Stimulated activated CD4-positive, alpha-beta T cell treated with anti-CD3 and anti-CD28 coated beads, Interleukin-1b, Interleukin-23, amount 100 ng/mL, for 24 hours (primary cell): ENCODE measurements around the gene ZFR2.
A peak's percentile ranks its signal among the peaks of the same experiment; 100 is the strongest.

ENCODE experiments used
- DNase-seq, 4 experiments: peaks; one replicate each; pipeline ENCODE4 v3.0.0-alpha.2; 2020; ENCODE audit warnings: low read depth in 4 of 4, low spot score in 1 of 4

ZFR2 gene

DNA sequence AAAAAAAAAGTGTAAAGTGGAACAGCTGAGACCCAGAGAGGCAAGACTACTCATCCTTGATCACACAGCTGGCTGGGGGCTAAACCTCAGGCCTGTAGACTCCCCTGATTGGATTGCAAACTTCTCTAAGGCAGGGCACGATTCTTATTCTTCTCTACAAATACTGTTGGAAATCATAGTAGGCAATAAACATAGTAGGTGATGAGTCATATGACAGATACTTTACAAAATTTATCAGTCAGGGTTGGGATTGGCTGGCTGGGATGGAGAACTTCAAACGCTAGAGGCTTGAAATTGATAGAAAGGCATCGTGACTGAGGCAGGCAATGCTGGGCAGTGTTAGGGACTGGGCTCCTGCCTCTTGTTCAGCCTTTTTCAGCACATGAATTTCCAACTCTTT, 76.7 kb downstream of the ZFR2 start:
- no peak for DNase-seq

DNA sequence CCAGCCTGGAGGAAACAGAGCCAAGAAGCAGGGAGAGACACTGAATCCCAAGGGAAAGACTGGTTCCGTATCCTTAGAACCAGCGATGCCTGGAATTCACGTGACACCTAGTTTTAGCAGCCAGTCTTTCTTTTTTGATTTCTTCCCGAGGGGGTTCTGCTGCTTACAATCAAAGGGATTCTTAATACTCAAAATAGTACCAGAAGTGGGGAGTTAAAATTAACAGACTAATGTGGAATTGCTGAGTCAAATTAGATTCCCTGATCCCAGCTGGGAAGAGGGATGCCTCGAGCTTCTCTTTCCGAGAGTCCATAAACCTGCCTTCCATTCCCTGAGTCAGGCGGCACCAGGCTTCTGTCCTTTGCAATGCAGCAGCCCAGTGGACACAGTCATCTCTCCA, 77.9 kb downstream of the ZFR2 start:
- DNase-seq = no peak

DNA sequence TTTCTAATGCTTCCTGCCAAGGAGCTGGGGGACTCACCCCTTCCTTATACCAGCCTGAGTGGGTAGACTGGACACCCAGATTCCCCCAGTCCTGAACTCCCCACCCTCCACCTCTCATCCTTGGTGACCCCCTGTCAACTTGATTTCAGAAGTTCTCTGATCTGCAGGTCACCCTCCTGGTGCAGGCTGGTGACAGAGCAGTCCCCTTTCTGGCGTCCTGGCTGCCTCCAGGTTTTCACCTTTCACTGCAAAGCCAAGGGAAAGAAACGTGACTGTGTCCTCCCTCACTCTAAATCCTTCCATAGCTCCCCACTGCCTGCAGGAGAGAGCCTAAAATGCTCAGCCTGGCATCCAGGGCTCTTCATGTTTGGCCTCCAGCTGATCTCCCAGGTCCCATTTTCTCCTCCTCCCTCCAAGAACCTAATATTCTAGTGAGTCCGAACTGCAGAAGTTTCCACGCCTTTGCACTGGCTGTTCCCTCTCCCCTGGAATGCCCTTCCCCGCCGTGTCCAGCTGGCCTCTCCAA, 78.6 kb downstream of the ZFR2 start:
- no peak for DNase-seq

DNA sequence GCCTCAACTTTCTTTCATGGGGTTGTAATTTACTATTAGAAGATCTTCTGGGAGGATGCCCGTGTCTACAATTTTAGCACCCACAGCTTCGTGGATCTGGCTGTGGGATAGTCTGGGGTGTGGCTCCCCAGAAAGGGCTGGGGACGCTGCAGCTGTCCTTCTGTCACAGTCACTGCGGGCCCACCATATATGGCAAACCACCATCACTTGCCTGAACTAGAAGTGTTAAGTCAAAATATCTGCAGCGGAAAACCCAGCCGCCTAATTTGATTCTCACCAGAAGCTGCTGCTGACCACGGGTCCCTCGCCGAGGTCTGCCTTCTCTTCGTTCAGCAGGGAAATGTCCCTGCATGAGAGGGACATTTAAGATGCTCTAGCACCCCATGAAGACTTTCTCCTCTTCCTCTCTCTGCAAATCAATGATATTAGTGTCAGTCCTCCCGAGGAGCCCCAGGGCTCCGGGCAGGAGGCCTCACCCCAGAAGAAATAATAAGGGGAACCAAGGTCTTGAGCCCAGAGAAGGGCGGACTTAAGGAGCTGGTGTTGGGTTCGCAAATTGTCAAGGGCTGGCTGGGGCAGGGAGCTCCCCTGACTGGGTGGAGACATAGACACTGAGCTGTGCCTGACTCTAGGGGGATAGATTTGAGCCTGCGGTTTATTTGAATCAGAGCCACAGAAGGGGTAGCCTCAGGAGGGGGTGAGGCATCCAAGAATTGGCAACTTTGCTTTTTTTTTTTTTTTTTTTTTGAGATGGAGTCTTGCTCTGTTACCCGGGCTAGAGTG, 79.7 kb downstream of the ZFR2 start:
- DNase-seq = no peak

DNA sequence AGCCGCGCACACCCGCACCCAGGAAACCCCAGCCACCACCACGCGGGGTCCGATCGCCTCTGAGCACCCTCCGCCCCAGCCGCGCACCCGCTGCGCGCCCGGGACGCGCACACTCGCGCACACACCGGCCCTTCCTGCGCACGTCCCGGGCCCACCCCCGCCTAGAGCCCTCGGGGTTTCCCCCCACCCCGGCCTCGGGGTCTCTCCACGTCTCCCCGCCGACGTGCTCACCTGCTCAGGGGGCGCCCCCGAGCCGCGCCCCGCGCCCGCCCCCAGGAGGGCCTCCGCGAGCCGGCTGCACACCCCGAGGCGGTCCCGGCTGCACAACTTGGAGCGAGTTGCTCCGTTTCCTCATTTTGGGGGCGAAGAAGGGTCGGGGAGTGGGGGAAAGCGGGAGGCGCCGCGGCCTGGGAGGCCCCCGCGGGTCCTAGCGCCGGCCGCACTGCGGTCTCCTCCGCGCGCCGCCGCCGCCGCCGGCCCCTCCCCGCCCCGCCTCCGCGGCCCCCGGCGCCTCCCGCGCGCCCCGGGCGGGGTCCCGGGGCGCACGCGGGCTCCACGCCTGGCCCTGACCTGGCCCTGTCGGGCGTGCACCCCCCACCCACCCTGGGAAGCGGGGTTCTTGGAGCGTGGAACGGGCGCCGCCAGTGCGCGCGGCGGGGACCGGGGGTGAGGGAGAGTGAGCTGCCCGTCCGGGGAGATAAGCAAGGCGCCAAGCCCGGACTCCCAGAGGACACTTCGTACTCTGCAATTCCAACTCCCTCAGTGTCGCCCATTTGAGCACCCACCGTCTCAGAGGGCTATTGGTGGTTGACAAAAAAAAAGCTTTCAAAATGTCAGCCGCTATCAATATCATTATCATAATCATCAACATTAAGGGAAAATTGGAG, 82.7 kb downstream of the ZFR2 start, which contains the start of gene MATK:
MATK (minus strand) TSS at position 444 of the 887 bp plus-strand sequence. CDS start 1,246 bp downstream, outside the sequence.
- peak in 1 of 4 experiments; percentile 25 for DNase-seq

DNA sequence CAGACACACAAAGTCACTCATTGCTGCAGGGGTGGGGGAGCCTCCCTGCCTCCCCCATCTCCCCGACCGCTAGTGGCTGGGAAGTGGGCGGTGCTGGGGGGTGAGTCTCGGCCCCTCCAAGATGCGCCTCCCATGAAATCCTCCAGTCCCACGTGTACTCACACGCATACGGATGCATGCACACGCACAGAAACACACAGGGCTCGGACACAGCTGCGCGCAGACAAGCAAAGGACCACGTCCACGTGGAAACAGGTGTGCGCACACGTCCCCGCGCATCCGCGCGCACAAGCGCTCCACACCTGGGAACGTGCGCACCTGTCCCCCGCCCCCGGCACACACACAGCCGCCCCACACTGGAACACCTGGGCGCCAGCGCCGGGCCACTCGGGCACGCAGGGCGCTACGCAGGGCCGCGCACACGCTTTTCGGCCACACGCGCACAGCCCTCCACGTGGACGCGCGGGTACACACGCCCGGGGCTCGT, 83.3 kb downstream of the ZFR2 start:
- peak in 2 of 4 experiments; percentile 18 to 26 for DNase-seq

DNA sequence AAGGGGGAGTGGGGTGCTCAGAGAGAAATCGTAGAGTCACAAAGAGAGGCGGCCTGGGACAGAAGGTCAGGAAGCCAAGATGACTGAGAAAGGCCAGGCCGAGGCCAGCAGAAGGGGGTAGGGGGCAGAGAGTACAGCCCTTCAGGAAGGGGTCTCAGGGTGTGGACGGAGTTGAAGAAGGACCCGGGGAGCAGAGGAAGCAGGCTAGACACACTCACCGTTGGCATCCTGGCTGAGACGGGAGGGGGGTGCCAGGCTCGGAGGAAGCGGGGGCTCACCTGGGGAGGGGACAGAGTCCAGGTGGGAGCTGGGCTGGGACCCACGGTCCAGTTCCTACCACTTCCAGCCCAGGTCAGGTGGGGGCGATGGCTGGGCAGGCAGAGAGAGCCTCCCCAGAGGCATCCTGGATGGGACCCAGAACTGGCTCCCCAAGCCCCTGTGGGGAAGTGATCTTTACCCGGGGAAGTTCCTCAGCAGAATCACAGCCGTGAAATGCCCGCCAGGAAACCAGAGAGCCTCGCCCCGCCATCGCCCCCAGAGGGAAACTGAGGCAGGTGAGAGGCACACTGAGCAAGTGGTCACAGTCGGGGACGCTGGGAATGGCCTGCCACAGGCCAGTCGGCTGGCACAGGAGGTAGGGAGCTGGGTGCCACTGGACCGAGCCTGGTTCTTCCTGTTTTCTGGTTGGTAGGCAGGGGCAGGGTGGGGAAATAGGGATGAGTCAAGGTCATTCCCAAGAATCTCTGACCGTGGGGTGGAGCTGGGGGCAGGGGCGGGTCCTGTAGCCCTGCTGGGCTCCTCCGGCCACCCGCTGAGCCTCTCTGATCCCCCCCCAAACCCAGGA, 84.0 kb downstream of the ZFR2 start:
- DNase-seq = no peak

DNA sequence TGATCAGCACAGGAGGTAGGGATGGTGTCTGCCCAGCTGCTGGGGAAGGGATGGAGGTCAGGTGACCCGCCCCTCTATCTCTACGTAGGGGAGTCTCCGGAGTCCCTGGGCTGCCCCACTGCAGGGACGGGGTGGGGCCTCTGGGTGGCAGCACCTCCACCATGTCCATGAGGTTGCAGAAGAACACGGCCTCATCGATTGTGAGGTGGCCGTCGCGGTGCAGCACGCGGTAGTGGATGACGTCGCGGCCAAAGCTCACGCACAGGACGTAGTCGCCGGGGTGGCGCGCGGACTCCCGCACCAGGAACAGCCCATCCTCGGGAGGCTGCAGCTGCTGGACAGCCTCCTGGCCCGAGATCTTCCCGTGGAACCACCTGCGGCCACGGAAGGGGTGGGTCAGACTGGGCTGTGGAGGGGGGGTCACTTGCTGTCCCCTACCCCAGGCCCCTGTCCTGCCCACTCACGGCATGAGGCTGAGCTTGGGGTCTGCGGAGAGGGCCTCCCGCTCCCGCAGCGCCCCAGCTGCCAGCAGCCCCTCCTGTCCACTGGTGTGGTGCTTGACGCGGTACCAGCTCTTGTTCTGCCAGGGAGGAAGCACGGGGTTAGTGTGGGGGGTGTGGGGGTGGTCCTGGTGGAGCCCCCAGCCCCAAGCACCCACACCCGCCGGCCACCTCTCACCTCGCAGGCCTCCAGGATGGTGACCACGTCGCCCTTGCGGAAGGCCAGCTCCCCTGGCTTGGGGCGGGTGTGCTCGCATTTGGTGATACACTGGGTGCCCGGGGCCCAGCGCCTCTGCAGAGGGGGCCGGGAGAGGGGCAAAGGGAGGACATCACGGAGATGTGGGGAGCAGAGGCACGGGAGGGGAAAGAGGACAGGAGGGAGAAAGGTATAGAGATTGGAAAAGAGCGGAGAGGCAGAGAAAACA, 84.9 kb downstream of the ZFR2 start:
- DNase-seq = peak in 2 of 4 experiments; percentile 15 to 29

DNA sequence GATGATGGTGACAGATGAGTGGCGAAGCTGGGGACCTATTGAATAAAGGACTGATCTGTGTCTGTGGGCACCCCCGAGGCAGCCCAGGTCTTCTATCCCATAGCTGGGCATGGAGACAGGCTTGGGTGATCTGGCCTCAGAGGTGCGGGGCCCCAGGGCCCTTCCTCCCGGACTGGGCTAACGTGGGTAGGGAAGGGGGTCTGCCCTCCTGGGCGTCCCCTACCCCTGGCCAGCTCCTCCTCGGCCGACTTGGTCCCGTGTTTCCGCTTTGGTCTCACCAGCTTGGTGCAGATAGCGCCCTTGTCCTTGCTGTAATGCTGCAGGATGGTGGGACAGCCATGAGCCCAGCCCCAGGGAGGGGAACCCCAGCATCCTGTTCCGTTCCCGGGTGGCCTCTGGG, 85.9 kb downstream of the ZFR2 start:
- no peak for DNase-seq

DNA sequence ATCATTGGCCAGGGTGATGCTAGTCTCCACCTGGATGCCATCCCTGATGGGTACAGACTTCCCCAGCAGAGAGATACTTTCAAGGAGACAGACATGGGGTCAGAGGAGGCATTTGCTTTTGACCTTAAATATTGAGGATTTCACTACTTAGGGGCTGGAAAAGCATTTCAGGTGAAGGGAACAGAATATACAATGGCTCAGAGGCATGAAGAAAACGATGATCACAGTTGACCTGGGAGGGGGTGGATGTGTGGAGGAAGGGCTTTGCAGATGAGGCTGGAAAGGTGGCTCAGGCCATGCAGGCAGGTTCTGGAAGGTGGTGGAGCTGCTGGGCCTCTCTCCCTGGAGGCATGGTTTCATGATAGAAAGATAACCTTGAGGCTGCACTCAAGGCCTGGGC, 86.5 kb downstream of the ZFR2 start:
- no peak for DNase-seq

DNA sequence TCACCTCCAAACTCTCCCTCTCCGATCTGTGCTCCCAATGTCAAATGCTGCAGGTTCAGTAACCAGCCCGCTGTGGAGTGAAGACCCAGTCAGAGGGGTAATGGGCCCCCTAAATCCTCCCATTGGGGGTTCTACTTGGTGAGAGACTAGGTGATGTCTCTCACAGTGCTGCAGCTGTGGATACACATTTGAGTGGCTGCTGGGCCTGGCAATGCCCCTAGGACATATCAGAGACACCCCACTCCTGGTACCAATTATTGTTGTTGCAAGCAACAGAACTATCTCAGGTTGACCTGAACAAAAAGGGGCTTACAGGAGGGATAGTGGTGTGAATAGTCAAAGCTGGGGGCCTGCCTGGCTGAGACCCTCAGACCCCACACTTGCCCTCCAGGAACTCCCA, 87.2 kb downstream of the ZFR2 start:
- no peak for DNase-seq

DNA sequence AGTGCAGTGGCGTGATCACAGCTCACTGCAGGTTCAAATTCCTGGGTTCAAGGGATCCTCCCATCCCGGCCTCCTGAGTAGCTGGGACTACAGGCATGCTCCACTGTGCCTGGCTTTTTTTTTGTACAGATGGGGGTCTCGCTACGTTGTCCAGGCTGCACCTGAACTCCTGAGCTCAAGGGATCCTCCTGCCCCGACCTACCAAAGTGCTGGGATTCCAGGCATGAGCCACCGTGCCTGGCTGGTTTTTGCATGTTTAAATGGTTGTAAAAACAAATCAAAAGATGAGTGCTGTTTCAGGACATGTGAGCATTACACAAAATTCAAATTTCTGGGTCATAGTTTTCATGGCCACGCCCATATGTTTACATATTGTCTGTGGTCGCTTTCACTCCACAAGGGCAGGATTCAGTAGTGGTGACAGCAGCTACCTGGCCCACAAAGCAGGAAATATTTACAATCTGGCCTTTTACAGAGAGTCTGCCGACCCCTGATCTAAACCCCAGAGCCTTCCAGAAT, 88.0 kb downstream of the ZFR2 start:
- no peak for DNase-seq

DNA sequence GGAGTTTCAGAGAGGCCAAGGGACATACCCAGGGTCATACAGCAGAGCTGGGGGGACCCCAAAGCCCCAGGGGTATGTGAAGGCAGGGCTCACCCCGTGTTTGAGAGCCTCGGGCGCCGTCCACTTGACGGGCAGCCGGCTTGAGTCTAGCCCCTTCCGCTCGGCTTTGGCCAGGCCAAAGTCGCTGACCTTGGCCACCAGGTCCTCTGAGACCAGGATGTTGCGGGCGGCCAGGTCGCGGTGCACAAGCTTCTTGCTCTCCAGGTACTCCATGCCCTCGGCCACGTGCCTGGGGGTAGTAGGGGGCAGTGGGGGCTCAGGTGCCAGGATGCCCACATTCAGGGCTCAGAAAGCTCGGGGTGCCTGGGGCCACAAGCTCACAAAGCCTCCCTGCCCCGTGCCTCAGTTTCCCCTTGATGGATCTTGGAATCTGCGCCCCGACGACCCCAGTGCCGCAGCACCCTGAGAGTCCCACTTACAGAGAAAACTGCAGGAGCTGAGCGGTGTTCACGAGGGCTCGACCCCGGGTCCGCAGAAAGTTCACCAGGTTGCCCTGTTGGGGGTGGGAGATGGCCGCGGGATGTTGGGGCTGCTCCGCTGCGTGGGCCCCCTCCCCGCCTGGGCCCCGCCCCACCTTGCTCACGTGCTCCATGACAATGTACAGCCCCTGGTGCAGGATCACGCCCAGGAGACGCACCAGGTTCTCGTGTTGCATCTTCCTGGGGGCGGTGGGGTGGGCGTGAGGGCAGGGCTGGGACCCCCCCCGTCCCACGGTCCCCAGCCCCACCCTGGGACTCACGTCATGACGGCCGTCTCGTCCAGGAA, 89.7 kb downstream of the ZFR2 start:
- DNase-seq = no peak

DNA sequence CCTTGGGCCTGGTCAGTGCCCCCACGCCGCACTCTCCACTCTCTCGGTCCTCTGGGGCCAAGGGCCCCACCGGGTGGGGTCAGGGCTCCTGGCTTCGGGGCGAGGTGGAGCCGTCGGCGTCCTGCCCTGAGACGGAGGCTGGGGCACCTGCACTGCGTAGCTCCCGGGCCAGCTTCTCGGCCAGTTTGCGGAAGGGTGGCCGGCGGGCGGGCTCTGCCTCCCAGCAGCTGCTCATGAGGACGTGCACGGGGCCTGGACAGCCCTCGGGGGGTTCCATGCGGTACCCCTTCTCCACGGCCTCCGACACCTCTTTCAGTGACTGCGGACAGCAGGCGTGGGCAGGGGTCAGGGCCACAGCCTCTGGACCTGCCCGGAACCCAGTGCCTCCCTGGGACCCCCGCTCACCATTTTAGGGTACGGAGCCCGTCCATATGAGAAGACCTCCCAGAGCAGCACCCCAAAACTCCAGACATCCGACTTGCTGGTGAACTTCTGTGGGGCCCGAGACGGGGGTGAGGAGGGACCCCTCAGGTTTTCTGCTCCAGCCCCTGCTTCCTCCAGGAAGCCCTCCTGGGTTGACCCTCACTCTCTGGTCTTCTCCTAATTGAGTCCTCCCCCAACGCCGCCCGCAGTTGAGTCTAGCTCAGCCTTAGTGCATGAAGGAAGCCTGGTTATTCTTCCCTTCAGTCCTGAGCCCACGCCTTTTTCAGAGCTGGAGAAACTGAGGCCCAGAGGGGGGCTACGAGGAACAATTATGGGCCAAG, 90.6 kb downstream of the ZFR2 start:
- DNase-seq = no peak

DNA sequence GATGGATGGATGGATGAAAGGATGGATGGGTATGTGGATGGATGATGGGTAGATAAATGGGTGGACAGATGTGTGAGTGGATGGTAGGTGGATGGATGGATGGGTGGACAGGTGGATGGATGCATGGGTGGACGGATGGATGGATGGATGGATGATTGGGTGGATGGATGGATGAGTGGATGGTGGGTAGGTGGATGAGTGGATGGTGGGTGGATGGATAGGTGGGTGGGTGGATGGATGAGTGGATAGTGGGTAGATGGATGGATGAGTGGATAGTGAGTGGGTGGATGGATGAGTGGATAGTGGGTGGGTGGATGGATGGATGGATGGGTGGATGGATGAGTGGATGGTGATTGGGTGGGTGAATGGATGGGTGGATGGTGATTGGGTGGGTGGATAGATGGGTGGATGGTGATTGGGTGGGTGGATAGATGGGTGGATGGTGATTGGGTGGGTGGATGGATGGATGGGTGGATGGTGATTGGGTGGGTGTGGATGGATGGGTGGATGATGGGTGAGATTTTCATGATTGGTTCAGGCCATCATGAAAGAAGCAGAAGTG, 92.3 kb downstream of the ZFR2 start:
- no peak for DNase-seq

DNA sequence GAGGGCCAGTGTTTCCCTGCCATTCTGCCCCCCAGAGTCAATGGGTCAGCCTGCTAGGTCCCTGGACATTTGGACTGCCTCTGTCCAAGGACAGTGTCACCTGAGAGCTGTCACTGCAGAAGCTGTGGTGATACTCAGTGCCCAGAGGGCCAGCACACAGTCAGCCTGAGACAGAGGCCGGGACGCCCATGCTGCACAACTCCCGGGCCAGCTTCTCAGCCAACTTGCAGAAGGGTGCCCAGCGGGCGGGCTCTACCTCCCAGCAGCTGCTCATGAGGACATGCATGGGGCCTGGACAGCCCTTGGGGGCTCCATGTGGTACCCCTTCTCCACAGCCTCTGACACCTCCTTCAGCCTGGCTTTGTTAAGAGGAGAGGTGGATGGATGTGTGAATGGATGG, 93.0 kb downstream of the ZFR2 start:
- DNase-seq = no peak

DNA sequence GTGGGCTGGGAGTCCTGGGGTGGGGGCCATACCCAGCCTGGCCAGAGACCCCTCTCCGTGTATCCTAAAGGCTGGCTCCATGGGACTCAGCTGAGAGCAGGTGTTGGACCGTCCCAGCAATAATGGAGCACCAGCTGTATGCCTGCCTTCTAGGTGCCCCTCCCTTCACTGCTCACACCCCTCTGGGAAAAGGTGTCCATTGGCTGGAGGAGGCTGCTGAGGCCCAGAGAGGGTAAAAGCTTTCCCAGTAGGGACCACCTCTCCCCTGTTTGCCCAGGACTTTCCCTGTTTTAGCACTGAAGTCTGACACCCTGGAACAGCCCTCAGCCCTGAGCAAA, 93.5 kb downstream of the ZFR2 start:
- DNase-seq = no peak
